Smooth muscle cell of the umbilical artery (primary cell): ENCODE results near the gene SOHLH2. TPM values are rescaled to one million over a fixed set of nuclear protein-coding genes. Genes with fewer than 3 reads are reported as not detected.

ENCODE experiments used
- total RNA-seq: library from RNA; depleted of rRNA; stranded (reverse); fragments of >200 nt; gene quantifications from 2 replicates; pipeline ENCODE4 v1.2.3, GENCODE V29; 2014

SOHLH2 gene
- total RNA-seq: 0.59 and 0.83 TPM in 2 replicates

GRCh38 chr13:36214163-36214921, at the start of gene SOHLH2:
Gene SOHLH2 (minus strand): TSS chr13:36214556. CDS start chr13:36214526, 30 bp downstream.

GRCh38 chr13:36131222-36131930, 83.0 kb downstream of the SOHLH2 start, which contains the start of gene DCLK1:
Gene DCLK1 (minus strand): TSS chr13:36131382.

Other genes starting within 250 kb of the SOHLH2 start
- 4.5 and 7.4 TPM in 2 replicates for gene DCLK1, start 83.2 kb downstream of the SOHLH2 start, total RNA-seq
- 5.6 and 5.9 TPM in 2 replicates for gene CCDC169, start 83.3 kb upstream of the SOHLH2 start, total RNA-seq
- 180 and 196 TPM in 2 replicates for gene SPART, start 131.8 kb upstream of the SOHLH2 start, total RNA-seq
- gene CCNA1, start 217.9 kb upstream of the SOHLH2 start, total RNA-seq: 1.2 and 6.5 TPM in 2 replicates